ENCODE measurements around the gene DPYD.
A peak's percentile ranks its signal among the peaks of the same experiment; 100 is the strongest.

The DPYD gene

DNA sequence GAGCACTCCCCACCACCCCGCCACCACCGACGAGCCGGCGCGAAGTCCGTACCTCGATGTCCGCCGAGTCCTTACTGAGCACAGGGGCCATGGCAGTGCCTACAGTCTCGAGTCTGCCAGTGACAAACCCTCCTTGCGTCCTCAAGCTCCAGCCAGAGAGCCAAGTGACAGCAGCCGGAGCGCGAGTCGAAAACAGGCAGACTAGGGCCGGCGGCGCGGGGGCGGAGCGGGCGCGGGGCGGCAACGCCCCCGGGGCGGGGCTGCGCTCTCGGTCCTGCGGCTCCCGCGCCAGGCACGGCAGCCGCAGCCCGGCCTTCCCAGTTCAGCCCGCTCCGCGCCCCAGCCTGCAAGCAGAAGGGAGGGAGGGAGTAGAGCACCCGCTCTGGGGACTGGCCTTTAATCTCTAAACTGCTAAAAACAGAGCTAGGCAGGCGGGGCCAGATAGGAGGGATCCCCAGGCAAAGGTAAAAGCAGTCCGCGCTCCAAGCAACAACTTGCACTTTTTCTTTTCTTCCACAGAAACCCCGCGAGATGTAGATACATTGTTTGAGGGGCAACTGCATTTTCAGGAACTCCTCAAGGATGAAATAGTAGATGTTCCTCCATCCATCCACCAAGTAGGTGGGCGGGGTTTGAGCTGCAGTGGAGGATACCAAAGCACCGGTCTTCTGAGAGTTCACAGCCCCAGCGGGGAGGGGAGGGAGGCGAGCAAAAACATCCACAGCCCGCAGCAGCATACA, at the start of gene DPYD:
TSS of gene DPYD (minus strand) at position 203 of the 740 bp plus-strand sequence. CDS start at position 91, 112 bp downstream.
- Mint-ChIP-seq H3K9me3 (no peaks in the 10 kb centered on the region), H3K27me3 (no peaks in the 10 kb centered on the region)

DNA sequence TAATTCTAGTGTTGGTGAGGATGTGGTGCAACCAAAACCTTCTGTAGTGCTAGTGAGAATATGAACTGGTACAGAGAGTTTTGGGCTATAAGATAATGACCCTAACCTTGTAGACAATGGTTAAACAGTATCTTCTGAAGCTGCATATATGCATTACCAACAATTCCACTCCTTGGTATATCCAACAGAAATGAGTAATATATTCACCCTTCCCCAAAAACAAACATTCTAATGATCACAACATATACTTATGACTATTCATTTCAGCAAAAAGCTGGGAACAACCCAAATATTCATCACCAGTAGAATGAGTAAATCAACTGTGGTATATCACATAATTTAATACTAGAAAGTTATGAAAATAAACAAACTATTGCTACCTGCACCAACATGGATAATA, 39.6 kb upstream of the DPYD start:
- Mint-ChIP-seq H3K27ac (no peak overlapping the region), H3K36me3 (ENCODE audit: low read depth) (no peaks in the 10 kb centered on the region), H3K4me1 (no peaks in the 10 kb centered on the region), H3K9me3 (no peaks in the 10 kb centered on the region), H3K27me3 (peaks cover 2% of the 10 kb centered on the region), H3K4me3 (no peak overlapping the region)
- ATAC-seq (no peak), DNase-seq (no peak)

More for the DNA sequence above, at the start of gene DPYD:
- peak; percentile 84 for DNase-seq
- peak within 1 kb of the TSS; percentile 94 for H3K27ac Mint-ChIP-seq
- H3K36me3 Mint-ChIP-seq (ENCODE audit: low read depth), result no peaks in the 10 kb centered on the region
- H3K4me1 Mint-ChIP-seq, result peaks cover 47% of the 10 kb centered on the region
- H3K4me3 Mint-ChIP-seq, result peak within 1 kb of the TSS; percentile 93
- ATAC-seq, result peak; percentile 88

DNA sequence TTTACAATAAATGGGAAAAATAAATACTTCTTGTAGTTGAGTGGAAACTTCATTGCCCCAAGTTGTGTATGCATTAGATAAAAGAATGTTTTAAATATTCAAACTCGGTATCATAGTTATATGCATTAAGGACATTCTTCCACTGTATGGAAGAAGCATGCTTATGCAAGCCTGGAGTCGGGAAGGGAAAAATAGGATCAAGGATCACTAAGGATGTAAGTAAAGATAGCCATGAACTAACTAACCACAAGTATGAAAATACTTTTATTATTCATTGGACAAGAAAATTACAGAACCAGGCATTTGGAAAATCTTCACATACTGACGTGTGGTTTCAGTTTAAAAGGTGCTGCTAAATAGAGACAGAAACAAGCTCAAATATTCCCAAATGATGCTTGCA, 26.9 kb upstream of the DPYD start:
- peaks cover 10% of the 10 kb centered on the region for H3K4me1 Mint-ChIP-seq
- no peaks in the 10 kb centered on the region for H3K9me3 Mint-ChIP-seq
- H3K27me3 Mint-ChIP-seq, result no peaks in the 10 kb centered on the region
- DNase-seq (no peak), ATAC-seq (no peak)
- H3K36me3 Mint-ChIP-seq (ENCODE audit: low read depth), result no peaks in the 10 kb centered on the region
- no peak overlapping the region for H3K4me3 Mint-ChIP-seq
- no peak overlapping the region for H3K27ac Mint-ChIP-seq

DNA sequence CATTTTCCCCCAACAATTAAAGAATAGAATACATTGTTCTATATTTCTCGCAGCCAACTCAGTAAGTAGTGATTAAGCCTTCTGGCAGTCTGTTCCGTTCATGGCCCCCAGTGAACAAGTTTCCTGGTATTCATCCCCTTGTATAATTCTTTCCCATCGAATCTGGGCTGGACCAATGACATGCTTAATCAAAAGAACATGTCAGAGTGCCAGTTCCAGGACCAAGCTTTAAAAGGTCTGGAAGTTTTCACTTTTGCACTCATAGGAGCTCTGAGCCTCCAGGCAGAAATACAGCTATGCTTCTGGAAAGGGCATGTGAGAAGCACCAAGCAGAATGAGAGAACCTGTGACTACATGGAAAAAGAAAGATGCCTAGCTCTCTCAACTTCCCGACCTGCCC, 22.5 kb upstream of the DPYD start:
- Mint-ChIP-seq H3K9me3 (no peaks in the 10 kb centered on the region), H3K27me3 (no peaks in the 10 kb centered on the region), H3K27ac (no peak overlapping the region), H3K36me3 (ENCODE audit: low read depth) (no peaks in the 10 kb centered on the region), H3K4me3 (no peak overlapping the region), H3K4me1 (peaks cover 22% of the 10 kb centered on the region)
- ATAC-seq, result no peak
- no peak for DNase-seq

- no peaks in the 10 kb centered on the region for H3K9me3 Mint-ChIP-seq
- H3K27me3 Mint-ChIP-seq, result no peaks in the 10 kb centered on the region
- H3K27ac Mint-ChIP-seq, result no peak overlapping the region
- H3K4me1 Mint-ChIP-seq, result peaks cover 25% of the 10 kb centered on the region
- no peaks in the 10 kb centered on the region for H3K36me3 Mint-ChIP-seq (ENCODE audit: low read depth)
- DNase-seq (no peak), ATAC-seq (peak; percentile 15)
- H3K4me3 Mint-ChIP-seq, result peak overlapping the region; percentile 28
Observed at GRCh38 chr1:97942161-97943123, 21.6 kb upstream of the DPYD start.

- Mint-ChIP-seq H3K4me1 (peaks cover 22% of the 10 kb centered on the region), H3K9me3 (no peaks in the 10 kb centered on the region), H3K4me3 (no peak overlapping the region), H3K27me3 (no peaks in the 10 kb centered on the region), H3K27ac (no peak overlapping the region), H3K36me3 (ENCODE audit: low read depth) (no peaks in the 10 kb centered on the region)
- no peak for ATAC-seq
- DNase-seq, result no peak
Observed at GRCh38 chr1:97938285-97938642, 17.4 kb upstream of the DPYD start.

DNA sequence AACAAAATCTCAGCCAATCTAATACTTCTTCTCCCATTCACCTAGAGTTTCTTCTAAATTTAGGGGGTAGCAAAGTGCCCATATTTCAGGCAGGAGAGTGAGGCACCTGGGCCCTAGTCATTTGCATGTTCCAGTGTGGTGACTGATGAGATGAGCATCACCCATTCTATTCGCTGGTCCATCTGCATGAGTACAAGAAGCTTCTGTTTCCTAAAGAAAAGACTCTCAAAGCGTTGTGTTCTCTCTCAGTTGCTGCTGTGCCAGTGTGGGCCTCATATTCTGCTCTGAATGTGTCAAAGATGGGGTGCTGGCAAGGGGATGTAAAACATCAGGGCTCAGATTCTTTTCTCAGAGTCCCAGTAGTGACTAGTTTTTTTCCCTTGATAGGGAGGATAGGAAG, 16.1 kb upstream of the DPYD start:
- H3K4me3 Mint-ChIP-seq, result no peak overlapping the region
- ATAC-seq, result no peak
- no peak for DNase-seq
- H3K36me3 Mint-ChIP-seq (ENCODE audit: low read depth), result no peaks in the 10 kb centered on the region
- no peaks in the 10 kb centered on the region for H3K9me3 Mint-ChIP-seq
- H3K27me3 Mint-ChIP-seq, result no peaks in the 10 kb centered on the region
- H3K4me1 Mint-ChIP-seq, result peaks cover 10% of the 10 kb centered on the region
- H3K27ac Mint-ChIP-seq, result no peak overlapping the region

- Mint-ChIP-seq H3K27me3 (no peaks in the 10 kb centered on the region), H3K27ac (no peak overlapping the region), H3K4me3 (no peak overlapping the region), H3K9me3 (no peaks in the 10 kb centered on the region), H3K4me1 (peaks cover 6% of the 10 kb centered on the region), H3K36me3 (ENCODE audit: low read depth) (no peaks in the 10 kb centered on the region)
- no peak for DNase-seq
- ATAC-seq, result no peak
Observed at GRCh38 chr1:97934491-97934890, 13.7 kb upstream of the DPYD start.

DNA sequence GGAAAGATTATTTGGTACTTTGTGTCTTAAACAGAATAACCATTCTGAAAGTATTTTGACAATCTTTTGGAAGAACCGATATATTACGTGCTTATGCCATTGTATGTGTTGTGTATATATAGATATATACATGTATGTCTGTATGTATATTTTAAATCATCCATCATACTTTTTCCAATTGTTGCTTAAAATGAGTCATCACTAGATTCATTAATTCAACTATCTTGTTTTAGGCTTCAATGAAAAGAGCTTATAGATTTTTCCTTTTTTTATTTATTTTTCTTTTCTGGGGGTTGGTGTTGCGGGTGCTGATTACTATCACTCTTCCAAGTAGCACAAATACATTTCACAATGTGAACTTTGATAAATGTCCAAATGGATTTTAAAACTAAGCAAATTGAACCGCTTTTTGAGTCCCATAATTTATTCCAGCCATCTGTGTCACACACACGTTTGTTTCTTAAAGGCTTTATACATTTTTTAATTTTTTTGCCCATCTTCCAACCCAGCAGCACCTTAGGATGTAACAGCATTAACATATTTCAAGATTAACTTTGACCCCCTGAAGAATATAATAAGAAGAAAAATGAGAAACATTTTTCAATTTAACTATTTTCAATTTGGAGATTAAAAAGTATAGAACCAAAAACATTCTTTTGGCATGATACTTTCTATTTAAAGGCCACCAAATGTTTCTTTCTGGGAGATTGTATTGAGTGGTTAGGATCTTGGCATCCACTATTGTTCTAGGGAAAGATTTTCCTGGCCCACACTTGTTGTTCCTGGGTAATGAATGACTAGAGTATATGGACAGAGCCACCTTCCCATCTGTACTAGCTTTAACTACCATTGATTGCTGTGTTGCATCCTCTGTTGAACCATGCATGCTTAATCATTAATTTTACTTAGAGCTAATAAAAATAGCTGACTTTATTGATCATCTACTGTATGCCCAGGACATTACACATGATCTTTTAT, 9.3 kb upstream of the DPYD start:
- Mint-ChIP-seq H3K27me3 (no peaks in the 10 kb centered on the region), H3K36me3 (ENCODE audit: low read depth) (no peaks in the 10 kb centered on the region), H3K4me1 (peaks cover 4% of the 10 kb centered on the region), H3K4me3 (no peak overlapping the region), H3K27ac (no peak overlapping the region), H3K9me3 (no peaks in the 10 kb centered on the region)
- DNase-seq (no peak), ATAC-seq (no peak)

DNA sequence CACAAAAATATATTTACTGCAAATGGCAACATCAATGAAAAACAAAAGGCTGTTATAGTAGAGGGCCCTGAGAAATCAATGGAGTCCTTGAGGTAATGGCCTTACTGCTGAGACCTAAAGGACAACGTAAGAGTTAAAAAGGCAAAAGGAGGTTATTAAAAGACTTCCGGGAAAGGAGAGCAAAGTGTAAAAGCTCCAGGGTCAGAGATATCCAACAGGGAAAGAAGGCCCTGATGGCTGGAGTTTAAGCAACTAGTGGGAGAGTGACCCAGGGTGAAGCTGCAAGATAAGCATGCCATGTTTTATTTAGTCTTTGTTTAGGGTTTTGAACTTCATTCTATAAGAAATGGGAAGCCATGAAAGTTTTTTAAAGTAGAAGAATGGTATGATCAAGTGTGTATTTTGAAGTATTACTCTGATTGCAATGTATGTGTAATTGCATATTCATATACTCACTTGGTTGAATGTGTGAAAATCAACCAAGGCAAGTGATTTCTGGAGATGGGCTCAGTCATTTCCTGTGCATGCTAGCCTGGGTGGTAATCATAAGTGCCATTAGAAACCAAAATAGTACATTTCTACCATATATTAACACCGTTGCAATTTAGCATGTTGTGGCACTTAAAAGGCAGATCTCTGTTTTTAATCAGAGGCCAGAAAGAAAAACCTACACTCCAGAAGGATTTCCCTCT, 5.3 kb upstream of the DPYD start:
- DNase-seq, result no peak
- no peaks in the 10 kb centered on the region for H3K9me3 Mint-ChIP-seq
- no peak for ATAC-seq
- H3K36me3 Mint-ChIP-seq (ENCODE audit: low read depth), result no peaks in the 10 kb centered on the region
- H3K27me3 Mint-ChIP-seq, result no peaks in the 10 kb centered on the region
- no peak overlapping the region for H3K4me3 Mint-ChIP-seq
- H3K27ac Mint-ChIP-seq, result no peak overlapping the region
- peaks cover 14% of the 10 kb centered on the region for H3K4me1 Mint-ChIP-seq

DNA sequence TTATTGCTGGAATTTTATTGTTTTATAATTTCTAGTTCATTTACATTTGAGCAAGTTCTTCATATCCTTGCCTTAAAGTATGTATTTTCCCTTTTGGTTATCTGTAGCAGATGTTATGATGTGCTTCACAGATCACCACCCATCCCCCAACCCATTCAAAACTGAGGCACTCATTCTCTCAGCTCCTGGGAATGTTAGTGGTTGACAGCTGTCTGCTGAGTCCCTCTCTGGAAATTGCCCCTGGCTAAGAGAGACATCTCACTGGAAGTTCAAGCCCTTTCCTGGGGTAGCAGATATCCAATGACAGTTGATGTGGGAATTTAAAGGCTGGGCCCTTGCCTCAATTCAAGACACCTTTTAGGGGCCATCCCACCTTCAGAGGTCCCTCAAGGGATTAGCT, 4.3 kb upstream of the DPYD start:
- ATAC-seq, result no peak
- Mint-ChIP-seq H3K9me3 (no peaks in the 10 kb centered on the region), H3K4me3 (no peak overlapping the region), H3K4me1 (peaks cover 15% of the 10 kb centered on the region), H3K27me3 (no peaks in the 10 kb centered on the region), H3K36me3 (ENCODE audit: low read depth) (no peaks in the 10 kb centered on the region), H3K27ac (no peak overlapping the region)
- no peak for DNase-seq

DNA sequence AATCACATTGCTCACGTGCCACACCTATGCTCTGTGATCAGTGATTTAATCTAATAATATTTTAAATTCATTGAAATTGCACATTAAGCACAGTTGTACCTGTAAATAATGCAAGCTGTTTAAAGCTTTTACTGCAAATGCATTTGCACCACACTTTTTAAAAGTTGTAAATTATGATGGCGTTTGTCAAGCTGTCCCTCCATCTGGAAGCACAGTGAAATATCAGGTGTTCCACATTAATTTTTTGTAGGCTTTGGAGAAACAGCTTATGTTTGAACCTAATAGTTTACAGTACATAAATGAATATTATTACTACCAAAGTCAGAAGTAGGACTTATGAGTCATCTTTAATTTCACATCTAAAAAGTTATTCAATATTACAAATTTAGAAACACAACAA, 3.0 kb upstream of the DPYD start:
- Mint-ChIP-seq H3K27ac (no peak overlapping the region), H3K27me3 (no peaks in the 10 kb centered on the region), H3K9me3 (no peaks in the 10 kb centered on the region), H3K36me3 (ENCODE audit: low read depth) (no peaks in the 10 kb centered on the region), H3K4me1 (peaks cover 23% of the 10 kb centered on the region), H3K4me3 (no peak overlapping the region)
- ATAC-seq, result no peak
- no peak for DNase-seq

GRCh38 chr1:97920276-97920831, 480 bp downstream of the DPYD start:
- Mint-ChIP-seq H3K9me3 (no peaks in the 10 kb centered on the region), H3K36me3 (ENCODE audit: low read depth) (no peaks in the 10 kb centered on the region), H3K4me1 (peaks cover 48% of the 10 kb centered on the region), H3K4me3 (peak overlapping the region; percentile 93), H3K27me3 (no peaks in the 10 kb centered on the region), H3K27ac (peak overlapping the region; percentile 94)
- DNase-seq (no peak), ATAC-seq (peak; percentile 36)

Measured in activated naive CD8-positive, alpha-beta T cell treated with anti-CD3 and anti-CD28 coated beads, Interleukin-2, amount 50 U/mL, for 24 hours (primary cell).